HEK293 (cell line): ENCODE measurements around the gene FRMD8.

Source experiments
- CTCF ChIP-seq: fragments of 450-650 bp; formaldehyde crosslinking; IDR thresholded peaks from 2 replicates; pipeline ENCODE4 v1.5.1; 2016; ENCODE audit warnings: missing biosample characterization, missing genetic modification characterization
- HOXA7 ChIP-seq: sonication (generic); formaldehyde crosslinking; IDR thresholded peaks from 2 replicates; pipeline ENCODE4 v1.8.1; 2022; ENCODE audit warnings: missing genetic modification reagents, borderline replicate concordance
- ZFP3 ChIP-seq: fragments of 450-650 bp; formaldehyde crosslinking; IDR thresholded peaks from 2 replicates; pipeline ENCODE4 v1.5.1; 2016; ENCODE audit warnings: low read depth, missing biosample characterization, missing genetic modification characterization
- ZNF175 ChIP-seq: fragments of 450-650 bp; formaldehyde crosslinking; IDR thresholded peaks from 2 replicates; pipeline ENCODE4 v1.5.1; 2016; ENCODE audit warnings: missing biosample characterization, missing genetic modification characterization
- ZNF2 ChIP-seq: fragments of 450-650 bp; formaldehyde crosslinking; IDR thresholded peaks from 2 replicates; pipeline ENCODE4 v1.5.1; 2016; ENCODE audit warnings: missing biosample characterization, missing genetic modification characterization
- ZNF274 ChIP-seq, 2 experiments: fragments of 200-500 bp in 1 of 2; fragments of 450-650 bp in 1 of 2; sonication (Bioruptor generic) in 1 of 2; formaldehyde crosslinking in 1 of 2; IDR thresholded peaks; 2 replicates each; pipeline versions ENCODE4 v1.5.1 to v1.6.1; 2014 to 2016; ENCODE audit warnings: borderline replicate concordance in 1 of 2, inconsistent platforms in 1 of 2, low read length in 1 of 2, missing biosample characterization in 1 of 2, missing genetic modification characterization in 1 of 2
- TF ChIP-seq, protein P1 (sequence below): sonication (generic); formaldehyde crosslinking; IDR thresholded peaks from 2 replicates; pipeline ENCODE4 v1.8.1; 2022; ENCODE audit warnings: mild to moderate bottlenecking, moderate library complexity, missing genetic modification reagents

DNA sequence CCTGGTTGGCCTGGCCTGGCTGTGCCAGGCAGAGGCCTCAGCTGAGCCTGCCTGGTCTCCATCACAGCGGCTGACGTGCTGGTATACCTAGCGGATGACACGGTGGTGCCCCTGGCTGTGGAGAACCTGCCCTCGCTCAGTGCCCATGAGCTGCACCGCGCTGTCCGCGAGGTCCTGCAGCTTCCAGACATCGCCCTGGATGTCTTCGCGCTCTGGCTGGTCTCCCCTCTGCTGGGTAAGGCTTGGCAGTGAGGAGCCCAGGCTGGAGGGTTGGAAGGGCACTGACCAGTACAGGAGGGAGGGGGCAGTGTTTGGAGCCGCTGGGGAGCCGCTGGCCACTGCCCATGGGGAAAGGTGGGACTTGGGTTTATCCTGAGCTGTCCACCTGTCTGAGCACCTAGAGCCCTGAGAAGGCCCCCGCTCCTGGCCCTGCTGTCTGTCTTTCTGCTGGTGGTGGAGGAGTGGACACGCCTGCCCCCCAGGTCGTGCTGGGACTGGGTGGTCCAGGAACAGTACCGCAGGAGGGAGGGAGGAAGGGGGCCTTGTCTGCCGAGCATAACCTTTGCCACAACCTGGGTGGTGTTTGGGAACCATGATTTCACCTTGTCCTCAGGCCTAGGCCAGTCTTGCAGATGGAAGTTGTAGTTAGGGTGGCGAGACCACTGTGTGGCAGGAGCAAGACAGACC, 3.0 kb downstream of the FRMD8 start:
- TF ChIP-seq ZNF274 (IDR thresholded peaks at IDR 0.05; ENCODE audit: low read length) (no peak), ZNF274 (tag by site-specific recombination; IDR thresholded peaks at IDR 0.05; ENCODE audit: borderline replicate concordance) (no peak), ZNF175 (tag by site-specific recombination) (no peak), CTCF (tag by site-specific recombination) (no peak), ZNF2 (no peak), ZFP3 (tag by site-specific recombination) (no peak), HOXA7 (CRISPR knock-in tag) (no peak)
- TF ChIP-seq, protein P1, sequence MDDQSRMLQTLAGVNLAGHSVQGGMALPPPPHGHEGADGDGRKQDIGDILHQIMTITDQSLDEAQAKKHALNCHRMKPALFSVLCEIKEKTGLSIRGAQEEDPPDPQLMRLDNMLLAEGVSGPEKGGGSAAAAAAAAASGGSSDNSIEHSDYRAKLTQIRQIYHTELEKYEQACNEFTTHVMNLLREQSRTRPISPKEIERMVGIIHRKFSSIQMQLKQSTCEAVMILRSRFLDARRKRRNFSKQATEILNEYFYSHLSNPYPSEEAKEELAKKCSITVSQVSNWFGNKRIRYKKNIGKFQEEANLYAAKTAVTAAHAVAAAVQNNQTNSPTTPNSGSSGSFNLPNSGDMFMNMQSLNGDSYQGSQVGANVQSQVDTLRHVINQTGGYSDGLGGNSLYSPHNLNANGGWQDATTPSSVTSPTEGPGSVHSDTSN (CRISPR knock-in tag), result no peak
